Common myeloid progenitor, CD34-positive (primary cell): Measurements from ENCODE around the gene SYVN1.

Source experiments
- CTCF ChIA-PET: fragments of 350-600 bp; sonication (Branson Sonifier 250); formaldehyde crosslinking; loops from one replicate; lab custom pipeline; 2021; ENCODE audit warnings: antibody characterized with exemption; lab: Charles Lee
- POLR2A ChIA-PET: fragments of 350-600 bp; sonication (Branson Sonifier 250); formaldehyde crosslinking; loops from one replicate; lab custom pipeline; 2021; ENCODE audit warnings: antibody characterized with exemption; lab: Charles Lee
- DNase-seq, 3 donors: peaks; one replicate each; pipeline versions ENCODE4 v3.0.0 to v3.0.0-alpha.2; 2013
- H3K27ac ChIP-seq, 2 experiments: 1 replicate in 1 of 2; 2 replicates in 1 of 2; pipeline ENCODE4 v1.7.0; 2013; ENCODE audit warnings: inconsistent platforms in 2 of 2, low read length in 2 of 2, mild to moderate bottlenecking in 2 of 2, low read depth in 1 of 2, moderate library complexity in 1 of 2; ENCODE audit not compliant: severe bottlenecking in 2 of 2, insufficient read depth in 1 of 2, poor library complexity in 1 of 2
- H3K27me3 ChIP-seq, 5 experiments: replicated peaks in 2 of 5; 1 replicate in 3 of 5; 2 replicates in 2 of 5; pipeline versions ENCODE4 v1.6.1 to v1.7.0; 2013; ENCODE audit warnings: low read length in 4 of 5, mild to moderate bottlenecking in 2 of 5, moderate library complexity in 2 of 5, inconsistent platforms in 1 of 5; ENCODE audit not compliant: insufficient read depth in 5 of 5, control insufficient read depth in 4 of 5
- H3K36me3 ChIP-seq, 4 experiments: 1 replicate in 2 of 4; 2 replicates in 2 of 4; pipeline versions ENCODE4 v1.6.1 to v1.7.0; 2013; ENCODE audit warnings: low read length in 3 of 4, control low read depth in 1 of 4, mild to moderate bottlenecking in 1 of 4; ENCODE audit not compliant: control insufficient read depth in 4 of 4, insufficient read depth in 4 of 4
- H3K4me1 ChIP-seq, 4 experiments: 1 replicate in 3 of 4; 2 replicates in 1 of 4; pipeline versions ENCODE4 v1.6.1 to v1.7.1; 2013; ENCODE audit warnings: low read length in 3 of 4, mild to moderate bottlenecking in 3 of 4, control low read depth in 1 of 4, inconsistent platforms in 1 of 4, moderate library complexity in 1 of 4; ENCODE audit not compliant: control insufficient read depth in 4 of 4, insufficient read depth in 4 of 4; ENCODE audit errors: control extremely low read depth in 1 of 4
- H3K4me3 ChIP-seq, 7 experiments: 1 replicate in 4 of 7; 2 replicates in 3 of 7; pipeline versions ENCODE4 v1.5.1 to v1.7.0; 2013; ENCODE audit warnings: mild to moderate bottlenecking in 7 of 7, low read length in 6 of 7, moderate library complexity in 6 of 7, inconsistent platforms in 2 of 7, low read depth in 2 of 7, control low read depth in 1 of 7; ENCODE audit not compliant: insufficient read depth in 4 of 7, control insufficient read depth in 1 of 7; ENCODE audit errors: extremely low read depth in 1 of 7
- H3K9me3 ChIP-seq, 5 experiments: 1 replicate in 4 of 5; 2 replicates in 1 of 5; pipeline versions ENCODE4 v1.6.1 to v1.7.1; 2013; ENCODE audit warnings: low read length in 4 of 5, mild to moderate bottlenecking in 2 of 5, inconsistent platforms in 1 of 5, low read depth in 1 of 5, moderate library complexity in 1 of 5; ENCODE audit not compliant: control insufficient read depth in 4 of 5, insufficient read depth in 2 of 5; ENCODE audit errors: control extremely low read depth in 1 of 5
- WGBS: methylation state at CpG from one replicate; pipeline ENCODE4 v1.1.5; 2013; ENCODE audit not compliant: insufficient coverage; 5-methylcytosine and 5-hydroxymethylcytosine counted together

SYVN1 gene

DNA sequence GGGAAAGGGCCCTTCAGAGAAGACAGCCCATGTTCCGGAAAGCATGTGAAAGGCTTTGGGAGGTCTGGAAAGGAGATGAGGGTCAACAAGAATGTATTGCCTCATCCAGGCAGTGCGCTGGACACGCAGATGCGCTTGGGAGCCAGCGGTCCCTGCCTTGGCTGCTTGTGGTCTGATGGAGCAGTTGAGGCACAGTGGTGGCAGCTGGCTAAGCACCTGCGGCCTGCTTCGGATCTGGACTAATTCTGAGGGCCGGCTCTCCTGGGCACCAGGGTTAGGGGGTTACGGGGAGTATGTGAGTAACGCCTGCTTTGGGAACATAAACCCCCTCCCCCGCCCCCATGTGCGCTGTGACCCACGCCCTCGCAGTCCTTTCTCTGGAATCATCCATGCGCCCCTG is 27.2 kb downstream of the SYVN1 start:
- Histone ChIP-seq H3K9me3 (no peaks in the 10 kb centered on the region), H3K4me3 (no peak overlapping the region), H3K27ac (no peak overlapping the region), H3K36me3 (peaks cover 2 to 62% (median 41%) of the 10 kb centered on the region in 4 experiments), H3K4me1 (peaks cover 0 to 15% (median 15%) of the 10 kb centered on the region in 4 experiments), H3K27me3 (no peaks in the 10 kb centered on the region)
- ChIA-PET CTCF (interaction anchor here (1.2 to 1.9 kb wide), 4 partner anchors 10 to 79 kb away, joined by 3 to 7 read pairs (median 4); no protein-coding TSS in a partner anchor), POLR2A (interaction anchor here (0.9 kb wide), 1 partner anchor 7 kb away, joined by 4 read pairs; no protein-coding TSS in a partner anchor)
- WGBS: 98% methylated on average over 11 of the region's 15 CpGs
- DNase-seq: no peak

DNA sequence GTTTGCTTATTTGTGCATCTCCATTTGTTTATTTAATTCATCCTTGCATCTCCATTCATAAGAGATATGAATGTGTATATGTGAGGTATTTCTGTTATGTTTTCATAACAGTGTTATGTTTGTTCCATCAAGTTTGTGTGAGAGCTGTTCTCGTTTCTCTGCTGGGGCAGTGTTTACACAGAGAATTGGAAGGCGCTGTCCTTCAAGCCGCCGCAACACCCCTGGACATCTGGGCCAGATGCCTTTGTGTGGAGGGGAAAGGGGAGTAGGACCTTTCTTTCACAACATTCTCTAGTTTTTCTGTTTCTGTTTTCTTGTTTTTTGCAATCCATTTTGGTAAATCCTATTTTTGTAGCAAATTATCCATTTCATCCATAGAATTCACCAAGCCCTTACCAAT is 29.7 kb downstream of the SYVN1 start:
- no peak for DNase-seq
- Histone ChIP-seq H3K27me3 (no peaks in the 10 kb centered on the region), H3K9me3 (no peaks in the 10 kb centered on the region), H3K27ac (no peak overlapping the region), H3K4me3 (no peak overlapping the region), H3K4me1 (no peaks in the 10 kb centered on the region), H3K36me3 (peaks cover 2 to 60% (median 33%) of the 10 kb centered on the region in 4 experiments)
- ChIA-PET POLR2A (no interaction called here), CTCF (interaction anchor here (1.1 to 3.6 kb wide), 3 partner anchors 7 to 90 kb away, joined by 3 to 28 read pairs (median 3); partner anchors contain the start of gene TM7SF2)
- WGBS: 86% methylated on average over 1 of the region's 4 CpGs

DNA sequence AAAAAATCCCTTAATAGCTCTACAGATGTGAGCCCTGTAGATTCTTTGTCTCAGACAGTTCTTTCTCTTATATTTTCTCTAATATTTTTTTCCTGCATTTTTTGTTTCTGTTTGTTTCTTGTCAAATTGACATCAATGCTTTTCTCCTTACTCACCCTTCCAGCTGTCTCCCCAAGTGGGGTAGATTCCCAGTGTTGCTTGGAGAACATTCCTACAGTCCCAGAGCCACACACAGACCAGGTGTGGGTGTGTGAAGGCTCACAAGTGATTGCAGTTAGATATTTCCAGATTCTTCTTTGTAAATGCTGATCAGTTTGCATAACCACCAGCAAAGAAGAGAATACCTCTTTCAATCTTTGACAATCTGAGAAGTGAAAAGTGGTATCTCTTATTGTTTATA is 30.8 kb downstream of the SYVN1 start:
- H3K4me1 ChIP-seq: no peaks in the 10 kb centered on the region
- no peaks in the 10 kb centered on the region for H3K9me3 ChIP-seq
- no peaks in the 10 kb centered on the region for H3K27me3 ChIP-seq
- no peak for DNase-seq
- H3K4me3 ChIP-seq: no peak overlapping the region
- ChIA-PET CTCF (interaction anchor here (1.0 to 3.6 kb wide), 6 partner anchors 8 to 254 kb away, joined by 3 to 28 read pairs (median 3); partner anchors contain the start of gene TM7SF2), POLR2A (no interaction called here)
- peaks cover 2 to 56% (median 27%) of the 10 kb centered on the region in 4 experiments for H3K36me3 ChIP-seq
- no peak overlapping the region for H3K27ac ChIP-seq

DNA sequence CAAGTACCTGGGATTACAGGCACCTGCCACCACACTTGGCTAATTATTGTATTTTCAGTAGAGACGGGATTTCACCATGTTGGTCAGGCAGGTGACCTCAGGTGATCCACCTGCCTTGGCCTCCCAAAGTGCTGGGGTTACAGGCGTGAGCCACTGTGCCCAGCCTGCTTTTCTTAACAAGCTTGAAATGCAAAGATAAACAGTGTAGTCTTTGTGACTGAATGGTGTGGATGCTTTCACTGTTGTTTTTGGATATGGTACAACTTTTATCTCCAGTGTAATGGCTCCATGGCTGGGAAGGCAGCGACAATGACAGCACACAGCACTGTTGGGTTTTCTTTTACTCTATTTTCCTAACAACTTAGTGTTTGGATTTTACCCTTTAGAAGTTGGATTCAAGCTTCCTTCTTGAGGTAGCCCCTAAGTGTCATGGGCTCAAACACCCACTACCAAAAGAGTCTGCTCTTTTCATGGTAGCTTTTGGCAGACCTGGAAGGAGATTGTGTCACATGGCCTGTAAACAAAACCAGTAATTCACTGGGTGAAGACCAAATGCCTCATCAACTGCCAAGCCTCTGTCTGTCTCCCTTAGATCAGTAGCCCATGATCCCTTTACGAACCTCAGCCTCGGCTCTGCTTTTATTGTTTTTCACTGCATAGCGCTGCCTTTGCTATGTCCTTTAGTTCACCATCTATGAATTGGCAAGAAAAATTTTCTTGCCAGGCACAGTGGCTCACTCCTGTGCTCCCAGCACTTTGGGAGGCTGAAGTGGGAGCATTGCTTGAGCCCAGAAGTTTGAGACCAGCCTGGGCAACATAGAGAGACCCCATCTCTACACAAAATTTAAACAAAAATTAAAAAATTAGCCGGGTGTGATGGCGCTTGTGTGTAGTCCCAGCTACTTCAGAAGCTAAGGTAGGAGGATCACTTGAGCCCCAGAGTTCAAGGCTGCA is 31.9 kb downstream of the SYVN1 start:
- POLR2A ChIA-PET: no interaction called here
- no peaks in the 10 kb centered on the region for H3K27me3 ChIP-seq
- H3K27ac ChIP-seq: no peak overlapping the region
- DNase-seq: no peak
- peaks cover 2 to 51% (median 27%) of the 10 kb centered on the region in 4 experiments for H3K36me3 ChIP-seq
- no peak overlapping the region for H3K4me3 ChIP-seq
- CTCF ChIA-PET: interaction anchor here (0.5 to 3.6 kb wide), 6 partner anchors 9 to 253 kb away, joined by 3 to 28 read pairs (median 4); partner anchors contain the start of gene TM7SF2
- WGBS: 94% methylated on average over 7 of the region's 8 CpGs
- H3K9me3 ChIP-seq: no peaks in the 10 kb centered on the region
- peaks cover 0 to 2% (median under 1%) of the 10 kb centered on the region in 4 experiments for H3K4me1 ChIP-seq

DNA sequence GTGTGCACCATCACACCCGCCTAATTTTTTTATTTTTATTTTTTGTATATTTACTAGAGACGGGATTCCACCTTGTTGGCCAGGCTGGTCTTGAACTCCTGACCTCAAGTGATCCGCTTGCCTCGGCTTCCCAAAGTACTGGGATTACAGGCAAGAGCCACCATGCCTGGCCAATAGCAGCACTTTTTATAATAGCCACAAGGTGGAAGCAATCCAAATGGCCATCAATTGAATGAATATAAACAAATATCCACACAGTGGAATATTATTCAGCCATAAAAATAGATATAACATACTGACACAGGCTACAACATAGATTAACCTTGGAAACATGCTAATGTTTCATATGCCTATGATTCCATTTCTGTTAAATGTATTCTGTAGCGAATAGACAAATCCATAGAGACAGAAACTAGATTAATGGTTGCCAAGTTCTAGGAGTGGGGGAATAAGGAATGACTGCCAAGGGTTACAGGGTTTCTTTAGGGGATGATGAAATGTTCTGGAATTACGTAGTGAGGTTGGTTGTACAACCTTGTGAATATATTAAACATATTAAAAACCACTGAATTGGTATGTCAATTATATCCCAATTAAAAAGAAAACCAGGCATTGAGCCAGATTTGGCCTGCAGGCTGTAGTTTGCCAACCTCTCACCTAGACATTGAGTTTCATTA is 33.5 kb downstream of the SYVN1 start:
- H3K4me1 ChIP-seq: peaks cover 4 to 11% (median 7%) of the 10 kb centered on the region in 4 experiments
- WGBS: 100% methylated on average over 3 of the region's 6 CpGs
- no peak overlapping the region for H3K4me3 ChIP-seq
- peaks cover under 1 to 42% (median 22%) of the 10 kb centered on the region in 4 experiments for H3K36me3 ChIP-seq
- H3K9me3 ChIP-seq: no peaks in the 10 kb centered on the region
- ChIA-PET CTCF (interaction anchor here (1.3 to 4.9 kb wide), 4 partner anchors 11 to 97 kb away, joined by 4 to 56 read pairs (median 17); partner anchors contain the start of gene TM7SF2), POLR2A (interaction anchor here (2.0 kb wide), 1 partner anchor 10 kb away, joined by 5 read pairs; no protein-coding TSS in a partner anchor)
- no peak for DNase-seq
- no peaks in the 10 kb centered on the region for H3K27me3 ChIP-seq
- H3K27ac ChIP-seq: peak overlapping the region in 1 of 2 experiments; percentile 41

DNA sequence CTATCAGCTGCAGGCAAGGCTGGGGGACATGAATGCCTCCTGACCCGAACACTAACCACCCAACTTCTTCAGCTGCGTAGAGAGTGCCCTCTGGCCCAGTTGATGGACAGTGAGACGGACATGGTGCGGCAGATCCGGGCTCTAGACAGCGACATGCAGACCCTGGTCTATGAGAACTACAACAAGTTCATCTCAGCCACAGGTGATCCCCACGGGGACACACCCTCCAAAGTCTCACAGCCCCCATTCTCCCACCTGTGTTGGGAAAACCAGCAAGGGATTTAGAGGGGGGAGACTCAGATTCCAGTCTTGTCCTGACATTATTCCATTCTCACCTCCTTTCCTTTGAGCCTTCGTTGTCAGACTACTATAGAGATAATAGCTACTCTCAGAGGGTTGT is 37.4 kb downstream of the SYVN1 start:
- ChIA-PET CTCF (interaction anchor here (0.8 to 4.9 kb wide), 7 partner anchors 9 to 248 kb away, joined by 3 to 56 read pairs (median 4); partner anchors contain the start of genes ARL2 and TM7SF2), POLR2A (interaction anchor here (1.2 to 1.6 kb wide), 3 partner anchors 14 to 84 kb away, joined by 3 to 5 read pairs (median 5); partner anchors contain the start of gene TM7SF2)
- WGBS: 66% methylated on average over 5 of the region's 8 CpGs
- H3K4me3 ChIP-seq: peak overlapping the region in 6 of 7 experiments; percentile 62 to 91 (median 80)
- no peaks in the 10 kb centered on the region for H3K27me3 ChIP-seq
- peak overlapping the region; percentile 68 to 86 for H3K27ac ChIP-seq
- H3K9me3 ChIP-seq: no peaks in the 10 kb centered on the region
- DNase-seq: no peak
- peaks cover 4 to 15% (median 9%) of the 10 kb centered on the region in 4 experiments for H3K4me1 ChIP-seq
- H3K36me3 ChIP-seq: peaks cover 0 to 15% (median 10%) of the 10 kb centered on the region in 4 experiments
